Muscle layer of colon (tissue), 2 donors: ENCODE data around the gene SHCBP1.
"Not testable (repeated sequence)": the region's sequence is repeated elsewhere in the genome, so short reads cannot be mapped to it uniquely, and the experiment has no call there.

Source experiments
- H3K27ac ChIP-seq: one replicate; pipeline ENCODE4 v1.7.0; 2013; ENCODE audit warnings: low read depth, mild to moderate bottlenecking, low read length, moderate library complexity
- H3K27me3 ChIP-seq, 2 donors: one replicate each; pipeline ENCODE4 v1.7.0; 2013; ENCODE audit warnings: low read length in 2 of 2, mild to moderate bottlenecking in 2 of 2; ENCODE audit not compliant: insufficient read depth in 2 of 2, control insufficient read depth in 1 of 2
- H3K36me3 ChIP-seq: one replicate; pipeline ENCODE4 v1.7.0; 2013; ENCODE audit warnings: mild to moderate bottlenecking, low read length; ENCODE audit not compliant: insufficient read depth
- H3K4me1 ChIP-seq: one replicate; pipeline ENCODE4 v1.7.0; 2013; ENCODE audit warnings: mild to moderate bottlenecking, low read length; ENCODE audit not compliant: insufficient read depth
- H3K4me3 ChIP-seq, 2 donors: one replicate each; pipeline ENCODE4 v1.7.0; 2013; ENCODE audit warnings: low read length in 2 of 2, low read depth in 1 of 2, mild to moderate bottlenecking in 1 of 2, moderate library complexity in 1 of 2
- H3K9ac ChIP-seq: one replicate; pipeline ENCODE4 v1.7.0; 2013; ENCODE audit warnings: low read length
- H3K9me3 ChIP-seq: one replicate; pipeline ENCODE4 v1.7.0; 2013; ENCODE audit warnings: mild to moderate bottlenecking, low read length
- donor health status: abdominal sarcoma.
- donor health status: Adenocarcinoma of cecum.

SHCBP1 gene

GRCh38 chr16:46568472-46569230 lies 52.5 kb downstream of the SHCBP1 start:
- Histone ChIP-seq H3K4me1 (no peaks in the 10 kb centered on the region), H3K9me3 (no peaks in the 10 kb centered on the region), H3K4me3 (no peak overlapping the region), H3K9ac (no peak overlapping the region), H3K27me3 (no peaks in the 10 kb centered on the region), H3K27ac (no peak overlapping the region), H3K36me3 (no peaks in the 10 kb centered on the region)

DNA sequence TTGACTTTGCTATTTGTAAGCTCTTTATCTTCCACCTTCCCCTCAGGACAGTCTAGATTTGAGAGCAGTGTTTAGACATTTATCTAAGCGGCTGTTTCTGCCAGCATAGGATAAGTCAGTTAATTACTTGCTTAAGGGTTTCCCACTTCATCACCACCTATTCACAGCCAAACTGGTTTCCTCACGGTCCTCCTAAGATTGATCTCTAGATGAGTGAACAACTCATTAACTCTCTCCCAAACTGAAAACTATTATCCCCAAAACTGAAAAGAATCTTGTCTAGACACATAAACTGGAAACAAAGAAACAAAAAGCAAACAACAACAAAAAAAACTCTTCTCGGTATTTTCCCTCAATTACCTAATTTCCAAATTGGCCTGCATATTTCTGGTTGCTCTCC lies 58.2 kb downstream of the SHCBP1 start:
- no peaks in the 10 kb centered on the region for H3K36me3 ChIP-seq
- H3K9me3 ChIP-seq, result no peaks in the 10 kb centered on the region
- H3K27me3 ChIP-seq, result no peaks in the 10 kb centered on the region
- no peak overlapping the region for H3K9ac ChIP-seq
- no peak overlapping the region for H3K27ac ChIP-seq
- no peaks in the 10 kb centered on the region for H3K4me1 ChIP-seq
- H3K4me3 ChIP-seq, result no peak overlapping the region

DNA sequence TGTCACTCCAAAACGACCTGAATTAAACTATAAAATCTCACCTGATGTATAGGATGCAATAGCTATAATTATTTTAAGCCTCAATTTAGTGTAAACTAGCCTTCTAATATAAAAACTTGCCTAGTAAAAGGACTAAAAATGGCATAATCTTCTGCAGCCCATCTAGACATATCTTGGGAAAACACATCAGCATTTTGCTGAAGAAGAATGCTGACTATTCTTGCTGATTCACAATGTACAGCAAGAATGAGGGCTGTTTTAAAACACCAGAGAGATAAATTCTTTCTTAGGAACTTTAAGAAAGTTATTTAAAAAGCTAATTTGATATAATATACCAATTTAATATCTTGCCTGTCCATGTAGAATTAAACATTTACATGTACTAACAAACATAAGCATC lies 63.2 kb downstream of the SHCBP1 start:
- no peak overlapping the region for H3K27ac ChIP-seq
- no peaks in the 10 kb centered on the region for H3K9me3 ChIP-seq
- H3K4me1 ChIP-seq, result no peaks in the 10 kb centered on the region
- H3K27me3 ChIP-seq, result no peaks in the 10 kb centered on the region
- no peak overlapping the region for H3K9ac ChIP-seq
- no peaks in the 10 kb centered on the region for H3K36me3 ChIP-seq
- no peak overlapping the region for H3K4me3 ChIP-seq

- Histone ChIP-seq H3K9me3 (no peaks in the 10 kb centered on the region), H3K9ac (no peak overlapping the region), H3K27me3 (no peaks in the 10 kb centered on the region), H3K27ac (no peak overlapping the region), H3K36me3 (no peaks in the 10 kb centered on the region), H3K4me3 (no peak overlapping the region), H3K4me1 (no peaks in the 10 kb centered on the region)
Observed at GRCh38 chr16:46555951-46556350, 65.2 kb downstream of the SHCBP1 start.

DNA sequence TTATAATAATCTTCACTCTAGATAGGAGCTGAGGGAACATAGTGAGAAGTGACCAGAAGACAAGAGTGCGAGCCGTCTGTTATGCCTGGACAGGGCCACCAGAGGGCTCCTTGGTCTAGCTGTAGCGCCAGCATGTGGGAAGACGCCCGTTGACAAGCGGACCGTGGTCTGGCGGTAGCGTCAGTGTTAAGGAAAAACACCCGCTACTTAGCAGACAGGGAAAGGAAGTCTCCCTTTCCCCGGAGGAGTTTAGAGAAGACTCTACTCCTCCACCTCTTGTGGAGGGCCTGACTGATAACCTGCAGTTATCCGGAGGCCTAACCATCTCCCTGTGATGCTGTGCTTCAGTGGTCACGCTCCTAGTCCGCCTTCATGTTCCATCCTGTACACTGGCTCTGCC lies 66.7 kb downstream of the SHCBP1 start:
- H3K4me3 ChIP-seq, result not testable (repeated sequence)

GRCh38 chr16:46549477-46549876 lies 71.7 kb downstream of the SHCBP1 start:
- no peak overlapping the region for H3K27ac ChIP-seq
- no peaks in the 10 kb centered on the region for H3K9me3 ChIP-seq
- no peaks in the 10 kb centered on the region for H3K27me3 ChIP-seq
- no peaks in the 10 kb centered on the region for H3K36me3 ChIP-seq
- H3K4me3 ChIP-seq, result no peak overlapping the region
- H3K9ac ChIP-seq, result no peak overlapping the region
- H3K4me1 ChIP-seq, result no peaks in the 10 kb centered on the region

More for the DNA sequence above, 66.7 kb downstream of the SHCBP1 start:
- H3K9me3 ChIP-seq, H3K36me3 ChIP-seq, H3K27me3 ChIP-seq, H3K4me1 ChIP-seq, H3K9ac ChIP-seq, H3K27ac ChIP-seq: not testable (repeated sequence)
